Neural cell (in vitro differentiated cells): ENCODE data around the gene ADAMTS18. TPM values are rescaled to one million over a fixed set of nuclear protein-coding genes. Genes with fewer than 3 reads are reported as not detected.

Source experiments
- H2AFZ ChIP-seq: fragments of 200-600, 300-800 bp; sonication (generic), shearing (Covaris generic); 2 replicates; pipeline ENCODE4 v1.6.0; 2014; ENCODE audit warnings: low read depth, mild to moderate bottlenecking, antibody characterized with exemption, low read length, moderate library complexity
- H3F3A ChIP-seq: fragments of 200-600 bp; shearing (Covaris generic); 2 replicates; pipeline ENCODE4 v1.6.1; 2016; ENCODE audit warnings: mild to moderate bottlenecking, moderate library complexity, mixed read lengths, antibody characterized with exemption, low read length; ENCODE audit not compliant: insufficient read depth, poor library complexity, severe bottlenecking
- H3K27ac ChIP-seq: fragments of 200-600, 300-800 bp; sonication (generic), shearing (Covaris generic); 2 replicates; pipeline ENCODE4 v1.5.1; 2014; ENCODE audit warnings: mild to moderate bottlenecking, low read length, moderate library complexity
- H3K27me3 ChIP-seq: fragments of 300-800, 200-600 bp; sonication (generic), shearing (Covaris generic); 2 replicates; pipeline ENCODE4 v1.6.0; 2014; ENCODE audit warnings: mild to moderate bottlenecking, low read depth, low read length, moderate library complexity; ENCODE audit not compliant: insufficient read depth
- H3K36me3 ChIP-seq: fragments of 300-800, 200-600 bp; sonication (generic), shearing (Covaris generic); 2 replicates; pipeline ENCODE4 v1.5.1; 2014; ENCODE audit warnings: mild to moderate bottlenecking, antibody characterized with exemption, low read length, moderate library complexity; ENCODE audit not compliant: insufficient read depth
- H3K4me2 ChIP-seq: fragments of 300-800, 200-600 bp; sonication (generic), shearing (Covaris generic); 2 replicates; pipeline ENCODE4 v1.6.0; 2014; ENCODE audit warnings: mild to moderate bottlenecking, low read length
- H3K4me3 ChIP-seq: fragments of 300-800, 200-600 bp; sonication (generic), shearing (Covaris generic); 2 replicates; pipeline ENCODE4 v1.5.1; 2014; ENCODE audit warnings: mild to moderate bottlenecking, low read length, moderate library complexity
- H3K79me2 ChIP-seq: fragments of 200-600 bp; shearing (Covaris generic); replicated peaks from 2 replicates; pipeline ENCODE4 v1.6.0; 2014; ENCODE audit warnings: mild to moderate bottlenecking, low read length, moderate library complexity; ENCODE audit not compliant: insufficient read depth
- H3K9ac ChIP-seq: fragments of 300-800, 200-600 bp; sonication (generic), shearing (Covaris generic); 2 replicates; pipeline ENCODE4 v1.6.1; 2016; ENCODE audit warnings: mild to moderate bottlenecking, low read length, mixed read lengths
- H3K9me2 ChIP-seq: fragments of 200-600 bp; shearing (Covaris generic); 2 replicates; pipeline ENCODE4 v1.6.1; 2016; ENCODE audit warnings: mild to moderate bottlenecking, low read length, mixed read lengths; ENCODE audit not compliant: insufficient read depth
- H3K9me3 ChIP-seq: fragments of 200-600, 300-800 bp; sonication (generic), shearing (Covaris generic); 2 replicates; pipeline ENCODE4 v1.6.1; 2016; ENCODE audit warnings: mild to moderate bottlenecking, mixed run types, low read length, moderate library complexity, mixed read lengths
- H4K20me1 ChIP-seq: fragments of 200-600 bp; shearing (Covaris generic); 2 replicates; pipeline ENCODE4 v1.6.1; 2016; ENCODE audit warnings: mild to moderate bottlenecking, mixed run types; ENCODE audit not compliant: insufficient read depth
- CTCF ChIP-seq: fragments of 450-650 bp; IDR thresholded peaks from 2 replicates; pipeline ENCODE4 v1.5.1; 2014; ENCODE audit warnings: antibody characterized with exemption, mild to moderate bottlenecking, moderate library complexity; ENCODE audit not compliant: poor library complexity, severe bottlenecking
- EP300 ChIP-seq: fragments of 450-650 bp; conservative IDR thresholded peaks from 2 replicates; pipeline ENCODE4 v1.6.1; 2014; ENCODE audit warnings: antibody characterized with exemption, mild to moderate bottlenecking, moderate library complexity; ENCODE audit not compliant: poor library complexity, severe bottlenecking
- EZH2 ChIP-seq: fragments of 200-600, 300-800 bp; shearing (Covaris generic), sonication (generic); IDR thresholded peaks from 2 replicates; pipeline ENCODE4 v1.6.1; 2014; ENCODE audit warnings: antibody characterized with exemption, low read length, borderline replicate concordance, mild to moderate bottlenecking; ENCODE audit not compliant: insufficient read depth, poor library complexity, severe bottlenecking
- MXI1 ChIP-seq: fragments of 450-650 bp; conservative IDR thresholded peaks from 2 replicates; pipeline ENCODE4 v1.6.1; 2014; ENCODE audit warnings: antibody characterized with exemption, mild to moderate bottlenecking; ENCODE audit not compliant: poor library complexity, severe bottlenecking
- POLR2AphosphoS5 ChIP-seq: IDR thresholded peaks from 2 replicates; pipeline ENCODE4 v1.6.1; 2012
- RAD21 ChIP-seq: fragments of 450-650 bp; conservative IDR thresholded peaks from 2 replicates; pipeline ENCODE4 v1.6.1; 2014; ENCODE audit warnings: antibody characterized with exemption, mild to moderate bottlenecking, moderate library complexity
- REST ChIP-seq: IDR thresholded peaks from 2 replicates; pipeline ENCODE4 v1.6.1; 2012; ENCODE audit warnings: borderline replicate concordance
- SMC3 ChIP-seq: fragments of 450-650 bp; conservative IDR thresholded peaks from 2 replicates; pipeline ENCODE4 v1.6.1; 2014; ENCODE audit warnings: antibody characterized with exemption, mild to moderate bottlenecking, moderate library complexity; ENCODE audit not compliant: poor library complexity
- TAF1 ChIP-seq: IDR thresholded peaks from 2 replicates; pipeline ENCODE4 v1.6.1; 2012; ENCODE audit warnings: low read depth
- polyA plus RNA-seq: library from polyadenylated mRNA; depleted of rRNA; stranded (reverse); fragments of >200 nt; gene quantifications from 2 replicates; pipeline ENCODE4 v1.2.3, GENCODE V29; 2014

The ADAMTS18 gene
- polyA plus RNA-seq, 1 donor from 2014 or later = 1.3 TPM

- Histone ChIP-seq H3K9me3 (no peaks in the 10 kb centered on the region), H3K4me3 (peak overlapping the region; percentile 55), H2AFZ (no peak overlapping the region), H3K36me3 (no peaks in the 10 kb centered on the region), H3K9me2 (no peaks in the 10 kb centered on the region), H3K4me2 (no peak overlapping the region), H3K27me3 (no peaks in the 10 kb centered on the region), H3F3A (no peaks in the 10 kb centered on the region), H3K9ac (no peak overlapping the region), H3K27ac (no peak overlapping the region), H3K79me2 (no peaks in the 10 kb centered on the region), H4K20me1 (no peaks in the 10 kb centered on the region)
- TF ChIP-seq EP300 = peak; percentile 18
- peak; percentile 100 for TF ChIP-seq SMC3
- TF ChIP-seq RAD21 = peak; percentile 100
- TF ChIP-seq POLR2AphosphoS5 = no peak
- peak; percentile 100 for TF ChIP-seq CTCF
- TF ChIP-seq REST = no peak
- peak; percentile 62 for TF ChIP-seq MXI1
These were observed 198.7 kb downstream of the ADAMTS18 start for GRCh38 chr16:77236063-77236511.

GRCh38 chr16:77234611-77235010, 200.2 kb downstream of the ADAMTS18 start:
- TF ChIP-seq POLR2AphosphoS5 (no peak), EZH2 (no peak), RAD21 (no peak), SMC3 (no peak), EP300 (no peak), MXI1 (no peak), CTCF (no peak), TAF1 (no peak), REST (no peak)
- H3K36me3 ChIP-seq = no peaks in the 10 kb centered on the region
- no peak overlapping the region for H3K27ac ChIP-seq
- no peak overlapping the region for H3K4me3 ChIP-seq
- no peaks in the 10 kb centered on the region for H4K20me1 ChIP-seq
- H2AFZ ChIP-seq = no peak overlapping the region
- no peaks in the 10 kb centered on the region for H3K79me2 ChIP-seq
- H3K27me3 ChIP-seq = no peaks in the 10 kb centered on the region
- no peaks in the 10 kb centered on the region for H3K9me3 ChIP-seq
- H3K9me2 ChIP-seq = no peaks in the 10 kb centered on the region
- no peak overlapping the region for H3K4me2 ChIP-seq
- no peak overlapping the region for H3K9ac ChIP-seq
- no peaks in the 10 kb centered on the region for H3F3A ChIP-seq
